HG03565 (cell line): ENCODE results near the gene HS6ST3.
"Not testable (repeated sequence)": the region's sequence is repeated elsewhere in the genome, so short reads cannot be mapped to it uniquely, and the experiment has no call there.

Experiments used
- ATAC-seq: cut with Tn5 transposase; IDR thresholded peaks from one replicate; pipeline ENCODE4 v1.9.1; 2021; ENCODE audit warnings: mild to moderate bottlenecking, moderate library complexity; ENCODE audit not compliant: unreplicated experiment

HS6ST3 gene

GRCh38 chr13:96772426-96772825 is 682.5 kb downstream of the HS6ST3 start:
- ATAC-seq: no peak

- not testable (repeated sequence) for ATAC-seq
Measured at GRCh38 chr13:96778302-96778701, 688.4 kb downstream of the HS6ST3 start.

- no peak for ATAC-seq
Measured at GRCh38 chr13:96779691-96780090, 689.8 kb downstream of the HS6ST3 start.

GRCh38 chr13:96780105-96780504 is 690.2 kb downstream of the HS6ST3 start:
- ATAC-seq: no peak

GRCh38 chr13:96781141-96781540 is 691.2 kb downstream of the HS6ST3 start:
- ATAC-seq: no peak

- no peak for ATAC-seq
Measured at GRCh38 chr13:96782186-96782585, 692.3 kb downstream of the HS6ST3 start.

- no peak for ATAC-seq
Measured at GRCh38 chr13:96783057-96783456, 693.1 kb downstream of the HS6ST3 start.

GRCh38 chr13:96783511-96783910 is 693.6 kb downstream of the HS6ST3 start:
- ATAC-seq: no peak

GRCh38 chr13:96785986-96786385 is 696.1 kb downstream of the HS6ST3 start:
- ATAC-seq: no peak

- no peak for ATAC-seq
Measured at GRCh38 chr13:96792188-96792587, 702.3 kb downstream of the HS6ST3 start.

- ATAC-seq: no peak
Measured at GRCh38 chr13:96792736-96793403, 703.0 kb downstream of the HS6ST3 start.

- ATAC-seq: no peak
Measured at GRCh38 chr13:96793404-96793755, 703.5 kb downstream of the HS6ST3 start.

GRCh38 chr13:96794669-96795068 is 704.8 kb downstream of the HS6ST3 start:
- no peak for ATAC-seq

GRCh38 chr13:96795670-96796069 is 705.8 kb downstream of the HS6ST3 start:
- no peak for ATAC-seq

- ATAC-seq: no peak
Measured at GRCh38 chr13:96796091-96796633, 706.3 kb downstream of the HS6ST3 start.

- no peak for ATAC-seq
Measured at GRCh38 chr13:96797136-96797535, 707.2 kb downstream of the HS6ST3 start.

- no peak for ATAC-seq
Measured at GRCh38 chr13:96803456-96804100, 713.7 kb downstream of the HS6ST3 start.

GRCh38 chr13:96804174-96804573 is 714.3 kb downstream of the HS6ST3 start:
- ATAC-seq: no peak

GRCh38 chr13:96806746-96807145 is 716.8 kb downstream of the HS6ST3 start:
- no peak for ATAC-seq

GRCh38 chr13:96809366-96810096 is 719.6 kb downstream of the HS6ST3 start:
- ATAC-seq: no peak

GRCh38 chr13:96810104-96810503 is 720.2 kb downstream of the HS6ST3 start:
- no peak for ATAC-seq

GRCh38 chr13:96811049-96811448 is 721.1 kb downstream of the HS6ST3 start:
- ATAC-seq: no peak
